ENCODE results near the gene TAOK3.

DNA sequence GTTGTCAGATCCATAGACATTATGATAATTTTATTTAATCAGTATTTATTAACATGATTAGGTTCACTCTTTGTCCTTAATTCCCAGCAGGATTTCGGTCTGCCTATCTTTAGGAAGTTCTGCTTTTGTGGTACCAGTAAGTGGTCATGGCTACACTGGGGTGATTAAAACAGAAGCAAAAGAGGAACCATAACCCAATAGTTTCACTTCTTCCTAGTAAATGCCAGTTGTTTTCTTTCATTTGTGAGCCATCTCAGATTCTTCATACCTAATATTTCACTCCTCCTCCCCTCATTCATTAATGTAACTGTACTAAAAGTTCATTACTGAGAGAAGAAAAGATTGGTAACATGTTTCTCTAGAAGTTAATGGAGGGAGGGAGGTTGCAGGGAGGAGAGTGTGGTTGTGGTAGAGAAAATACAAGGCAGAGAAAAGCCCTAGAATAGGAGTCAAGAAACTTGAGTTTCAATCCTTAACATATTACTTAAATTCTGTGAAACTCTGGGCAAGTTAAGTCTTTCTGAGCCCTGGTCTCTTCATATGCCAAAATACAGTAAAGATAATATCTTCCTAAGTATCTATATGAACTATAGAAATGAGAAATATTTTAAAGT is 135.5 kb downstream of the TAOK3 start:
- TF ChIP-seq POLR2AphosphoS5 (IDR thresholded peaks at IDR 0.05): no peak
- TF ChIP-seq CTCF (IDR thresholded peaks at IDR 0.05): no peak

All from breast epithelium (tissue), 3 donors.